Epithelial cell of proximal tubule (primary cell): Measurements from ENCODE around the gene HSPA12B. TPM values are rescaled to one million over a fixed set of nuclear protein-coding genes. Genes with fewer than 3 reads are reported as not detected.

ENCODE experiments used
- DNase-seq: peaks from one replicate; pipeline ENCODE4 v3.0.0-alpha.2; 2011; ENCODE audit warnings: low read depth
- H3K4me3 ChIP-seq: 2 replicates; pipeline ENCODE4 v1.5.1; 2011; ENCODE audit warnings: low read depth, mild to moderate bottlenecking, low read length
- total RNA-seq: library from RNA; depleted of rRNA; stranded (reverse); fragments of >200 nt; gene quantifications from 2 replicates; pipeline ENCODE4 v1.2.3, GENCODE V29; 2015
- TF ChIP-seq, protein P1 (sequence below): conservative IDR thresholded peaks from 2 replicates; pipeline ENCODE4 v1.5.1; 2012; ENCODE audit warnings: low read depth, mild to moderate bottlenecking, low read length

HSPA12B gene
- total RNA-seq, 1 donor from 2014 or later, result not detected

DNA sequence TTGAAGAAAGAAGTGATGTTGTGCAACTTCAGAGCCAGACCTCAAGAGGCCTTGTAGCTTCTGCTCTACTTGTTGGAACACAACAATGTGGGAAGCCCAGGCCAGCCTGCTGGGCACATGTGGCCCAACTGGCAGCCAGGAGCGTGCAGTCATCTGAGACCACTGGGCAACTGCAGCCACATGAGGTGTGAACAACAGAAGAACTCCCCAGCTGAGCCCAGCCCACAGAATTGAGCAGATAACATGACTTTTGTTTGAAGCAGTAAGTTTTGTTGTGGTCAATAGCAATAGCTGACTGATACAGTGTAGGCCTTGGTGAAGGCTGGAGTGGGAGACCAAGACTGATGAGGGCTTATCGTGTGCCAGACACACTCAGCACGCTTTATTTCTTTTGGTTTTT lies 42.1 kb upstream of the HSPA12B start:
- no peak overlapping the region for H3K4me3 ChIP-seq
- no peak for DNase-seq
- TF ChIP-seq, protein P1, sequence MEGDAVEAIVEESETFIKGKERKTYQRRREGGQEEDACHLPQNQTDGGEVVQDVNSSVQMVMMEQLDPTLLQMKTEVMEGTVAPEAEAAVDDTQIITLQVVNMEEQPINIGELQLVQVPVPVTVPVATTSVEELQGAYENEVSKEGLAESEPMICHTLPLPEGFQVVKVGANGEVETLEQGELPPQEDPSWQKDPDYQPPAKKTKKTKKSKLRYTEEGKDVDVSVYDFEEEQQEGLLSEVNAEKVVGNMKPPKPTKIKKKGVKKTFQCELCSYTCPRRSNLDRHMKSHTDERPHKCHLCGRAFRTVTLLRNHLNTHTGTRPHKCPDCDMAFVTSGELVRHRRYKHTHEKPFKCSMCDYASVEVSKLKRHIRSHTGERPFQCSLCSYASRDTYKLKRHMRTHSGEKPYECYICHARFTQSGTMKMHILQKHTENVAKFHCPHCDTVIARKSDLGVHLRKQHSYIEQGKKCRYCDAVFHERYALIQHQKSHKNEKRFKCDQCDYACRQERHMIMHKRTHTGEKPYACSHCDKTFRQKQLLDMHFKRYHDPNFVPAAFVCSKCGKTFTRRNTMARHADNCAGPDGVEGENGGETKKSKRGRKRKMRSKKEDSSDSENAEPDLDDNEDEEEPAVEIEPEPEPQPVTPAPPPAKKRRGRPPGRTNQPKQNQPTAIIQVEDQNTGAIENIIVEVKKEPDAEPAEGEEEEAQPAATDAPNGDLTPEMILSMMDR, result no peak

DNA sequence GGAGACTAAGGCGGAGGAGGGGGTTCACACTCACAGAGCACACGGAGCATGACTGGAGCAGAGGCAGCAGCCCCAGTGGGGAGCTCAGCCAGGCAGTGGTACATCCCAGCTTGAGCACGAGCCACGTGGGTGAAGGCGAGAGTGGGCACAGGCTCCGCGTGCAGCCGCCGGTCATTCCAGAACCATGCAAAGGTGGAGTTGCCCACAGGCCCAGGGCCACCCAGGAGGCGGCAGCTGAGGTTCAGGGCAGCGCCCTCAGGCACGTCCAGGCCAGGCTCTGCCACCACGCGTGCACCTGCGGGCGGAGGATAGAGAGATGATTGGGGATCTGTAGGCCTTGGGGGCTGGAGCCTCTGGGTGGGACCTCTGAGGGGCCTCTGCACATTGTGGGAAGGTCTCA lies 41.2 kb upstream of the HSPA12B start:
- DNase-seq, result no peak
- H3K4me3 ChIP-seq, result no peak overlapping the region
- TF ChIP-seq, protein P1, result no peak

DNA sequence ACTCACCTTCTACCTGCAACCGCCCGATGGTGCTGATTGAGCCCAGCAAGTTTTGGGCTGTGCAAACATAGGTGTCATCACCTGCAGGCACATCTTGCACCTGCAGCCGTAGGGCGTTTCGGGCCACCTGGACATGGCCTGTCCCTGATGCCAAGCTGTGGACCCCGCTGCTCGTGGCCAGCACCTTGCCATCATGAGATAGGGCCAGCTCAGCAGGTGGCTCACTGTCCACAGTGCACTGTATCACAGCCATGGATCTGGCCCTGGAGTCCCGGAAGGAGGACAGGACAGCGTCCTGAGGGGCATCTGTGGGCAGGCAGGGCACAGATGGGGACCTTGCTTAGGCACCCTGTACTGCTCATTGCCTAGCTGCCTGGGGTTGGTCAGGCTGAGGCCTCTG lies 40.6 kb upstream of the HSPA12B start:
- no peak for DNase-seq
- H3K4me3 ChIP-seq, result no peak overlapping the region
- TF ChIP-seq, protein P1, result no peak

DNA sequence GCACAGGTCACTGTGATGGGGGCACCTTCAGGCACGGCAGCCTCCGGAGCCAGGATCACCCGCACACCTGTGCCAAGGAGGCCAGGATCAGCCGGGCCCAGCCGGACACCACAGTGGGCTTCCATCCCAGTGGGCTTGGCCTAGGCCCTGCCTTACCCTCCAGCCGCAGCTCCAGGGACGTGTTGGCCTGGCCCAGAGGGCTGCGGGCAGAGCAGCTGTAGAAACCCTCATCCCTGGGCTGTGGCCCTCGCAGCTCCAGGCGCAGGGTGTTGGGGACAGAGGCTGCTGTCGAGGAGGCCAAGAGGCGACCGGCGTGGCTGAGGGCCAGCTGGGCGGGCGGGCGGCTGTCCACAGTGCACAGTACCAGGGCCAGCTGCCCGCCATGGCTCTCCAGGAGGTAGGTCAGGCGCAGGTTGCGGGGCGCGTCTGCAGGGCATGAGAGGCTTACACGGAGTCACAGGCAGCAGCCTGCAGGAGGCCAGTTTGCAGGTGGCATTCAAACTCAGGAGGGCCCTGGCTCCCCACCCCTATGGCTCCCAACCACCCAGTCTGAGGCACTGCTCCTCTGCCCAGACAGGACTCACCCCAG lies 39.7 kb upstream of the HSPA12B start:
- TF ChIP-seq, protein P1, result no peak
- DNase-seq, result no peak
- no peak overlapping the region for H3K4me3 ChIP-seq

DNA sequence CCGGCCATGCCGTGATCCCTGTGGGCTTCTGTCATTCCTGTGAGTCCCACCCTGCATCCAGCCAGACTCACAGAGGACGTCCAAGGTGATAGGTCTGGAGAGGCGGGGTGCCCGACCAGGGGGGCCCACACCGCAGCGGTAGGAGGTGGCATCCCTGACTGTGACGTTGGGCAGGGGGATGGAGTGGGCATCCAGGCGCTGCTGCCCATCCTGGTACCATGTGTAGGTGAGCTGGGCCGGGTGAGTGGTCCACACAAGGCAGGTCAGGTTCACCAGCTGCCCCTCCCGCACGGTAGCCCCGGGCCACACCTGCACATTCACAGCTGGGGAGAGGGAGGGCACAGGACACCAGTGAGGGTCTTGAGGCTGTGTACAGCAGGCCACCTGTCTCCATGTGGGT lies 39.1 kb upstream of the HSPA12B start:
- TF ChIP-seq, protein P1, result no peak
- no peak overlapping the region for H3K4me3 ChIP-seq
- DNase-seq, result no peak

DNA sequence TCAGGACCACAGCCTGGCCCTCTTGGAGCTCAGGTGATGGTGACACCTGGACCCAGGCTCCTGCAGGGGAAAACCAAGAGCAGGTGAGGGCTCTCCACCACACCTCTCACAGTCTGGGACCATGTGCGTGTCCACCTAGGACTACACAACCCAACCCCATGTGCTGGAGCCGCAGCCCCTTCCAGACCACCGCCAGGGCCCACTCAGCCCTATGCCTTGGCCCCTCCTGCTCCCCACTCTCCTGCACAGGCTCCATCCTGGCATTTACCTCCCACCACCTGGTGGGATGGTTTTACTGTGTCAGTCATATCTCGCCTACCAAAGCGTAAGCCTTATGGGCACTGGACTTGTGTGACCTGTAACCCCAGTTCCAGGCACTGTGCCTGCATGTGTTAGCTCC lies 37.6 kb upstream of the HSPA12B start:
- no peak for DNase-seq
- TF ChIP-seq, protein P1, result no peak
- H3K4me3 ChIP-seq, result no peak overlapping the region

DNA sequence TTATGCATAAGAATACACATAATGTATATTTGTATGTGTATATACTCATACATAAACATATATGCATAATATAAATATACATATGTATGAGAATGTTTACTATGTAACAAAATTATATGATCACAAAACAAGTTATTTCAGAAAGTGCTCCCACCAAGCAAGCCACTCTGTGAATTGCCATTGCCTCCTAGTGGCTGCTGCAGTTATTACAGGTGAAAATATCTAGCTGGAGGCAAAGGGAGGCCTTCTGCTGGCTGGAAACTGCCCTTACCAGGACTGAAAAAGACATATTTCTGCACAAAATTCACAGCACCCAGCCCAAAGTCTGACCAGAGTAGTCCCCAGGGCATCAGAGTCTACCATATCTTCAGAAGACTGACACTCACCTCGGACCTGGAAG lies 36.3 kb upstream of the HSPA12B start:
- H3K4me3 ChIP-seq, result no peak overlapping the region
- DNase-seq, result no peak
- TF ChIP-seq, protein P1, result peak; percentile 58
